CD14-positive monocyte (primary cell): Measurements from ENCODE around the gene KCNMA1. TPM values are rescaled to one million over a fixed set of nuclear protein-coding genes. Genes with fewer than 3 reads are reported as not detected.

Experiments used
- DNase-seq, 3 donors: peaks; one replicate each; pipeline ENCODE4 v3.0.0-alpha.2; 2011 to 2022
- H2AFZ ChIP-seq: 2 replicates; pipeline ENCODE4 v1.6.0; 2012; ENCODE audit warnings: mild to moderate bottlenecking, low read depth, low read length, inconsistent platforms; ENCODE audit not compliant: insufficient read depth, poor library complexity, severe bottlenecking
- H3K27ac ChIP-seq, 2 donors: 1 replicate in 1 of 2; 2 replicates in 1 of 2; pipeline ENCODE4 v1.5.1; 2012 to 2013; ENCODE audit warnings: low read length in 2 of 2, control low read depth in 1 of 2, inconsistent platforms in 1 of 2, low read depth in 1 of 2, mild to moderate bottlenecking in 1 of 2
- H3K27me3 ChIP-seq, 2 donors: one replicate each; pipeline versions ENCODE4 v1.6.0 to v1.6.1; 2011 to 2013; ENCODE audit warnings: low read length in 2 of 2; ENCODE audit not compliant: control insufficient read depth in 2 of 2, insufficient read depth in 2 of 2
- H3K36me3 ChIP-seq, 2 donors: replicated peaks in 1 of 2; 1 replicate in 1 of 2; 2 replicates in 1 of 2; pipeline versions ENCODE4 v1.5.1 to v1.6.1; 2012 to 2013; ENCODE audit warnings: low read length in 2 of 2, control low read depth in 1 of 2, inconsistent platforms in 1 of 2, mild to moderate bottlenecking in 1 of 2; ENCODE audit not compliant: insufficient read depth in 2 of 2, control insufficient read depth in 1 of 2
- H3K4me1 ChIP-seq, 2 donors: 1 replicate in 1 of 2; 2 replicates in 1 of 2; pipeline versions ENCODE4 v1.5.1 to v1.6.1; 2012 to 2013; ENCODE audit warnings: low read length in 2 of 2, control low read depth in 1 of 2, inconsistent platforms in 1 of 2, mild to moderate bottlenecking in 1 of 2, moderate library complexity in 1 of 2; ENCODE audit not compliant: insufficient read depth in 2 of 2, control insufficient read depth in 1 of 2
- H3K4me2 ChIP-seq: replicated peaks from 2 replicates; pipeline ENCODE3; 2012; ENCODE audit warnings: low read length, moderate library complexity, mild to moderate bottlenecking; ENCODE audit not compliant: poor library complexity, severe bottlenecking; ENCODE audit errors: extremely low read depth
- H3K4me3 ChIP-seq, 3 experiments: fragments of 200-600 bp in 1 of 3; sonication (generic) in 1 of 3; replicated peaks in 1 of 3; 1 replicate in 2 of 3; 2 replicates in 1 of 3; pipeline ENCODE4 v1.5.1; 2011 to 2013; ENCODE audit warnings: low read length in 3 of 3, mild to moderate bottlenecking in 3 of 3, control low read depth in 2 of 3, low read depth in 2 of 3, inconsistent platforms in 1 of 3, moderate library complexity in 1 of 3
- H3K79me2 ChIP-seq: 2 replicates; pipeline ENCODE4 v1.6.0; 2012; ENCODE audit warnings: mild to moderate bottlenecking, control low read depth, inconsistent platforms, low read length, moderate library complexity; ENCODE audit not compliant: insufficient read depth
- H3K9ac ChIP-seq: 2 replicates; pipeline ENCODE4 v1.6.0; 2017; ENCODE audit warnings: low read length, mild to moderate bottlenecking; ENCODE audit not compliant: insufficient read depth, poor library complexity, severe bottlenecking
- H3K9me3 ChIP-seq, 2 donors: replicated peaks in 1 of 2; 1 replicate in 1 of 2; 2 replicates in 1 of 2; pipeline versions ENCODE4 v1.5.1 to v1.6.1; 2012 to 2013; ENCODE audit warnings: low read length in 2 of 2, control low read depth in 1 of 2; ENCODE audit not compliant: control insufficient read depth in 1 of 2, insufficient read depth in 1 of 2
- H4K20me1 ChIP-seq: 2 replicates; pipeline ENCODE4 v1.6.0; 2012; ENCODE audit warnings: mild to moderate bottlenecking, low read length, control low read depth, moderate library complexity; ENCODE audit not compliant: insufficient read depth
- H3K27ac Mint-ChIP-seq, 7 donors: one replicate each; pipeline ENCODE4 v1.8.0; 2020; ENCODE audit warnings: mild to moderate bottlenecking in 7 of 7, mixed read lengths in 7 of 7, moderate library complexity in 6 of 7, inconsistent platforms in 2 of 7
- H3K27me3 Mint-ChIP-seq, 3 donors: one replicate each; pipeline ENCODE4 v1.8.0; 2021 to 2022; ENCODE audit warnings: low read depth in 3 of 3, mild to moderate bottlenecking in 3 of 3, mixed read lengths in 3 of 3, moderate library complexity in 3 of 3, inconsistent platforms in 1 of 3
- H3K36me3 Mint-ChIP-seq, 2 donors: one replicate each; pipeline ENCODE4 v1.8.0; 2020; ENCODE audit warnings: mixed read lengths in 2 of 2, inconsistent platforms in 1 of 2, mild to moderate bottlenecking in 1 of 2
- H3K4me1 Mint-ChIP-seq: one replicate; pipeline ENCODE4 v1.8.0; 2020; ENCODE audit warnings: mild to moderate bottlenecking, mixed read lengths
- H3K4me3 Mint-ChIP-seq, 2 donors: one replicate each; pipeline ENCODE4 v1.8.0; 2020; ENCODE audit warnings: mild to moderate bottlenecking in 2 of 2, mixed read lengths in 2 of 2, moderate library complexity in 1 of 2
- H3K9me3 Mint-ChIP-seq, 7 donors: one replicate each; pipeline ENCODE4 v1.8.0; 2020 to 2022; ENCODE audit warnings: mixed read lengths in 7 of 7, mild to moderate bottlenecking in 6 of 7, moderate library complexity in 6 of 7, inconsistent platforms in 2 of 7
- WGBS: methylation state at CpG from one replicate; pipeline ENCODE4 v1.1.5; 2013; ENCODE audit warnings: missing lambda C conversion rate; ENCODE audit not compliant: insufficient coverage; 5-methylcytosine and 5-hydroxymethylcytosine counted together
- intact Hi-C, 2 donors: fragments of 100-400 bp; cut with micrococcal nuclease; formaldehyde crosslinking; loops; one replicate each; pipeline versions ENCODE4 v1.15.0 to v1.15.1; 2023
- polyA plus RNA-seq, 3 donors: library from polyadenylated mRNA; depleted of rRNA in 1 of 3; unstranded in 2 of 3; stranded (reverse) in 1 of 3; fragments of 300-500 nt in 2 of 3; fragments of >200 nt in 1 of 3; fragmentation: Illumina TruSeq in 2 of 3; gene quantifications; 1 replicate in 2 of 3; 2 replicates in 1 of 3; pipeline ENCODE4 v1.2.3, GENCODE V29; 2012 to 2021
- TF ChIP-seq, protein P1 (sequence below): fragments of 200-600 bp; IDR thresholded peaks from one replicate; pipeline ENCODE4 v1.8.0; 2022; ENCODE audit warnings: antibody characterized with exemption, mild to moderate bottlenecking

KCNMA1 gene
- polyA plus RNA-seq, 3 donors: 0.11 to 1.0 TPM; not detected in 1

DNA sequence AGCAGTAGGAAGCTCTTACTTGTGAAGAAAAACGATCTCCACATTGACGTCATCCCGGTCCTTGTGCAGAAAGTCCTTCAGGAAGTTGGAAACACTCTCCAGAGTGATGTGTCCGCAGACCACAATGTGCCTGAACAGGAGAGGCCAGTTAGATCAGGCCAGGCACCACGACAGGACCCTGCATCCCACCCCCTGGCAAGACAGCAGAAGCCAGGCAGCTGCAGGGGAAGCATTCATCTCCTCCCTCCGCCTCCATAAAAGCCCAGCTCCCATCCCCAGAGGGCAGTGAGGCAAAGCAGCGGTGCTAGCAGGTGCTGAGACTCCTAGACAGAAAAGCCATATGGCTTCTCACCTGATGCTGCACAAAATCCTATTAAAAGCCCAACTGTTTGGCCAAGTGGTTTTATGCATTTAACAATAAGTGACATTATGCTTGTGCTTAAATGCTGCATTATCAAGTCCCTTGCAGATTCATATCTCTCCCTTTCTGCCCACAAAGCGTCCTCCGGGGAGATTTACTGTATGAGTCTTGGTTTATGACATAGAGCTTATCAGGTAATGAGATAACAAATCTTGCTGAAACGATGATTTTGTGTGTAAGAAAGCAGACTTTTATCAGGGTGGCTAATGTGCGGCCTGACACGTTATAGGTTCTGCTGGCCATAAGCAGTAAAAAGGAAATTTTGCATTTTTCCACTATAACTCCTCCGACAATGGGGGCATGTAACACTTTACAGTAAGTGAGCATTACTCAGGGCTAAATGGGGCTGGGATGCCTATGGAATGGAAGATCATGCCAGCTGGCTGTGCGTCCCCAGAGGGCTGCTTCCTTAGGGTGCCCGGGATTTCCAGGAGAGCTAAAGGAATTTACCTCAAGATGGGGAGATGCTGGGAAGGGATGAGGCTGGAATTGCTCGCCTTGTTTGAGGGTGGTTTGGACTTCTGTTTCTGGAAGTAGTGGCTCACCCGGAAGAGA lies 546.9 kb downstream of the KCNMA1 start:
- Mint-ChIP-seq H3K9me3 (peaks cover 0 to 3% (median 0%) of the 10 kb centered on the region in 7 donors), H3K36me3 (no peaks in the 10 kb centered on the region), H3K27me3 (peaks cover 2 to 3% (median 3%) of the 10 kb centered on the region in 3 donors), H3K27ac (no peak overlapping the region), H3K4me3 (no peak overlapping the region), H3K4me1 (no peaks in the 10 kb centered on the region)
- H3K4me2 ChIP-seq: no peak overlapping the region
- intact Hi-C loops: no loop called here
- no peaks in the 10 kb centered on the region for H4K20me1 ChIP-seq
- no peaks in the 10 kb centered on the region for H3K27me3 ChIP-seq
- no peaks in the 10 kb centered on the region for H3K36me3 ChIP-seq
- no peaks in the 10 kb centered on the region for H3K9me3 ChIP-seq
- no peaks in the 10 kb centered on the region for H3K4me1 ChIP-seq
- no peak overlapping the region for H3K9ac ChIP-seq
- H3K4me3 ChIP-seq: no peak overlapping the region
- TF ChIP-seq, protein P1, sequence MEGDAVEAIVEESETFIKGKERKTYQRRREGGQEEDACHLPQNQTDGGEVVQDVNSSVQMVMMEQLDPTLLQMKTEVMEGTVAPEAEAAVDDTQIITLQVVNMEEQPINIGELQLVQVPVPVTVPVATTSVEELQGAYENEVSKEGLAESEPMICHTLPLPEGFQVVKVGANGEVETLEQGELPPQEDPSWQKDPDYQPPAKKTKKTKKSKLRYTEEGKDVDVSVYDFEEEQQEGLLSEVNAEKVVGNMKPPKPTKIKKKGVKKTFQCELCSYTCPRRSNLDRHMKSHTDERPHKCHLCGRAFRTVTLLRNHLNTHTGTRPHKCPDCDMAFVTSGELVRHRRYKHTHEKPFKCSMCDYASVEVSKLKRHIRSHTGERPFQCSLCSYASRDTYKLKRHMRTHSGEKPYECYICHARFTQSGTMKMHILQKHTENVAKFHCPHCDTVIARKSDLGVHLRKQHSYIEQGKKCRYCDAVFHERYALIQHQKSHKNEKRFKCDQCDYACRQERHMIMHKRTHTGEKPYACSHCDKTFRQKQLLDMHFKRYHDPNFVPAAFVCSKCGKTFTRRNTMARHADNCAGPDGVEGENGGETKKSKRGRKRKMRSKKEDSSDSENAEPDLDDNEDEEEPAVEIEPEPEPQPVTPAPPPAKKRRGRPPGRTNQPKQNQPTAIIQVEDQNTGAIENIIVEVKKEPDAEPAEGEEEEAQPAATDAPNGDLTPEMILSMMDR: no peak
- DNase-seq: no peak
- H2AFZ ChIP-seq: no peak overlapping the region
- no peak overlapping the region for H3K27ac ChIP-seq
- WGBS: 88% methylated on average over 11 of the region's 17 CpGs
- no peaks in the 10 kb centered on the region for H3K79me2 ChIP-seq

GRCh38 chr10:77087366-77087765 lies 550.2 kb downstream of the KCNMA1 start:
- peaks cover 1 to 2% (median 1%) of the 10 kb centered on the region in 3 donors for H3K27me3 Mint-ChIP-seq
- no peak overlapping the region for H3K4me3 Mint-ChIP-seq
- 90% methylated on average over 1 of the region's 4 CpGs for WGBS
- no peaks in the 10 kb centered on the region for H3K36me3 Mint-ChIP-seq
- H3K36me3 ChIP-seq: no peaks in the 10 kb centered on the region
- H3K9ac ChIP-seq: no peak overlapping the region
- H3K27me3 ChIP-seq: no peaks in the 10 kb centered on the region
- no peak overlapping the region for H3K27ac ChIP-seq
- no peak overlapping the region for H2AFZ ChIP-seq
- no peak overlapping the region for H3K27ac Mint-ChIP-seq
- no peak overlapping the region for H3K4me2 ChIP-seq
- H3K4me3 ChIP-seq: no peak overlapping the region
- intact Hi-C loops: no loop called here
- no peaks in the 10 kb centered on the region for H3K79me2 ChIP-seq
- no peaks in the 10 kb centered on the region for H3K4me1 Mint-ChIP-seq
- DNase-seq: no peak
- no peaks in the 10 kb centered on the region for H4K20me1 ChIP-seq
- H3K4me1 ChIP-seq: no peaks in the 10 kb centered on the region
- TF ChIP-seq, protein P1: no peak
- H3K9me3 ChIP-seq: no peaks in the 10 kb centered on the region
- peaks cover 0 to 3% (median 0%) of the 10 kb centered on the region in 7 donors for H3K9me3 Mint-ChIP-seq
